Measurements from ENCODE around the gene DOK6.

GRCh38 chr18:69383186-69383585 lies 17.5 kb upstream of the DOK6 start:
- TF ChIP-seq CTCF (IDR thresholded peaks at IDR 0.05; ENCODE audit: extremely low read depth in 1 of 2, insufficient read depth in 1 of 2, low read depth in 1 of 2, low read length in 2 of 2): no peak
- no peak for TF ChIP-seq POLR2A (IDR thresholded peaks at IDR 0.05; ENCODE audit: low read depth, low read length)
- no peak for TF ChIP-seq FOS (IDR thresholded peaks at IDR 0.05; ENCODE audit: borderline replicate concordance, insufficient read depth, low read length)
- no peak for TF ChIP-seq EZH2 (IDR thresholded peaks at IDR 0.05; ENCODE audit: borderline replicate concordance, low read depth, low read length, severe bottlenecking)
- TF ChIP-seq GATA2 (IDR thresholded peaks at IDR 0.05; ENCODE audit: insufficient read depth, insufficient read length, low read depth, low read length): no peak

All from endothelial cell of umbilical vein (primary cell).